K562 (cell line): ENCODE data around the gene MCMBP. TPM values are rescaled to one million over a fixed set of nuclear protein-coding genes. Genes with fewer than 3 reads are reported as not detected.

Experiments used
- CBX2 ChIP-seq: fragments of 200-600 bp; sonication (generic); IDR thresholded peaks from one replicate; pipeline ENCODE4 v1.6.1; 2012; ENCODE audit warnings: mild to moderate bottlenecking, low read length, inconsistent platforms; ENCODE audit not compliant: insufficient read depth, poor library complexity, severe bottlenecking
- CREB1 ChIP-seq, 2 experiments: sonication (generic) in 1 of 2; formaldehyde crosslinking in 1 of 2; IDR thresholded peaks; 2 replicates each; pipeline versions ENCODE4 v1.6.1 to v1.8.0; 2012 to 2022; ENCODE audit warnings: inconsistent platforms in 1 of 2, mild to moderate bottlenecking in 1 of 2, missing genetic modification reagents in 1 of 2, moderate library complexity in 1 of 2
- CTBP1 ChIP-seq: fragments of 450-650 bp; IDR thresholded peaks from 2 replicates; pipeline ENCODE4 v1.6.1; 2016; ENCODE audit warnings: borderline replicate concordance
- CTCFL ChIP-seq: IDR thresholded peaks from 2 replicates; pipeline ENCODE4 v1.6.1; 2011; ENCODE audit warnings: borderline replicate concordance, low read depth, mild to moderate bottlenecking, moderate library complexity, low read length; ENCODE audit not compliant: insufficient read depth, poor library complexity, severe bottlenecking
- EGR1 ChIP-seq: fragments of 450-650 bp; conservative IDR thresholded peaks from 2 replicates; pipeline ENCODE4 v1.6.1; 2017; ENCODE audit warnings: mild to moderate bottlenecking
- ELF4 ChIP-seq: fragments of 450-650 bp; formaldehyde crosslinking; IDR thresholded peaks from 2 replicates; pipeline ENCODE4 v1.4.0; 2022; ENCODE audit warnings: missing genetic modification characterization
- KDM5B ChIP-seq: fragments of 200-600 bp; sonication (generic); IDR thresholded peaks from 2 replicates; pipeline ENCODE4 v1.6.1; 2012; ENCODE audit warnings: low read depth, mild to moderate bottlenecking, moderate library complexity, low read length, control low read depth, inconsistent platforms; ENCODE audit not compliant: insufficient replicate concordance
- KLF13 ChIP-seq: fragments of 450-650 bp; IDR thresholded peaks from 2 replicates; pipeline ENCODE4 v1.6.1; 2016; ENCODE audit warnings: missing genetic modification characterization, low read depth, mild to moderate bottlenecking, missing compliant biosample characterization, moderate library complexity, borderline replicate concordance
- MAFK ChIP-seq: IDR thresholded peaks from 2 replicates; pipeline ENCODE4 v1.6.1; 2011; ENCODE audit warnings: low read length, improper control_type of control experiment
- NR2C2 ChIP-seq, 2 experiments: fragments of 200-800 bp in 1 of 2; sonication (Bioruptor generic) in 1 of 2; sonication (generic) in 1 of 2; formaldehyde crosslinking in 1 of 2; IDR thresholded peaks; 2 replicates each; pipeline versions ENCODE4 v1.6.1 to v1.8.0; 2016 to 2022; ENCODE audit warnings: mild to moderate bottlenecking in 1 of 2, missing compliant biosample characterization in 1 of 2, missing genetic modification characterization in 1 of 2, missing genetic modification reagents in 1 of 2
- POLR2A ChIP-seq: fragments of 450-650 bp; conservative IDR thresholded peaks from 2 replicates; pipeline ENCODE4 v1.6.1; 2016
- POLR2AphosphoS5 ChIP-seq: IDR thresholded peaks from 2 replicates; pipeline ENCODE4 v1.6.1; 2011; ENCODE audit warnings: mild to moderate bottlenecking, low read depth, low read length, moderate library complexity; ENCODE audit not compliant: control insufficient read depth, insufficient read depth
- POLR2G ChIP-seq: fragments of 200-400 bp; formaldehyde crosslinking; IDR thresholded peaks from 2 replicates; pipeline ENCODE4 v1.6.1; 2017; ENCODE audit warnings: low read depth, mild to moderate bottlenecking, antibody characterized with exemption, low read length, moderate library complexity
- RBBP5 ChIP-seq: fragments of 200-600 bp; sonication (generic); IDR thresholded peaks from 2 replicates; pipeline ENCODE4 v1.6.1; 2012; ENCODE audit warnings: borderline replicate concordance, mild to moderate bottlenecking, low read length, control low read depth, inconsistent platforms; ENCODE audit not compliant: insufficient read depth, poor library complexity, severe bottlenecking
- SIX5 ChIP-seq, 2 experiments: IDR thresholded peaks; 2 replicates each; pipeline ENCODE4 v1.6.1; 2011; ENCODE audit warnings: low read length in 2 of 2, borderline replicate concordance in 1 of 2, low read depth in 1 of 2, mild to moderate bottlenecking in 1 of 2, moderate library complexity in 1 of 2; ENCODE audit not compliant: insufficient read depth in 1 of 2
- XRCC3 ChIP-seq: fragments of 450-650 bp; IDR thresholded peaks from 2 replicates; pipeline ENCODE4 v1.6.1; 2017; ENCODE audit warnings: mild to moderate bottlenecking, moderate library complexity
- ZNF232 ChIP-seq: sonication (generic); formaldehyde crosslinking; IDR thresholded peaks from 2 replicates; pipeline ENCODE4 v1.8.0; 2022; ENCODE audit warnings: mild to moderate bottlenecking, missing genetic modification reagents
- ZNF639 ChIP-seq, 2 experiments: fragments of 200-800 bp in 1 of 2; sonication (Bioruptor generic) in 1 of 2; sonication (generic) in 1 of 2; formaldehyde crosslinking in 1 of 2; IDR thresholded peaks in 1 of 2; conservative IDR thresholded peaks in 1 of 2; 2 replicates each; pipeline versions ENCODE4 v1.5.0 to v1.6.1; 2016 to 2020; ENCODE audit warnings: missing compliant biosample characterization in 1 of 2, missing genetic modification characterization in 1 of 2, missing genetic modification reagents in 1 of 2
- ZNF707 ChIP-seq: fragments of 250-450 bp; sonication (Bioruptor Pico); conservative IDR thresholded peaks from 2 replicates; pipeline ENCODE4 v1.8.0; 2022; ENCODE audit warnings: inconsistent platforms, mild to moderate bottlenecking, moderate library complexity
- polyA plus RNA-seq, 8 experiments: library from polyadenylated mRNA; depleted of rRNA in 4 of 8; stranded (reverse) in 5 of 8; unstranded in 3 of 8; fragments of >200 nt; fragmentation: Nextera tagmentation in 2 of 8; fragmentation: Illumina TruSeq in 1 of 8; extraction: Ambion mirVana in 2 of 8; extraction: Trizol in 1 of 8; gene quantifications; 2 replicates each; pipeline versions ENCODE4 v1.2.1 to v1.2.3, GENCODE V29; 2011 to 2014; ENCODE audit warnings: inconsistent platforms in 1 of 8, missing spikeins in 1 of 8
- total RNA-seq, 7 experiments: library from RNA; depleted of rRNA in 6 of 7; stranded (reverse); fragments of >200 nt in 6 of 7; fragmentation: Illumina TruSeq in 2 of 7; extraction: Trizol in 2 of 7; gene quantifications; 2 replicates each; pipeline versions ENCODE4 v1.2.1 to v1.2.3, GENCODE V29; 2011 to 2021; ENCODE audit warnings: low replicate concordance in 1 of 7

MCMBP gene
- total and polyA plus RNA-seq, 9 of the 15 experiments (the other 6 are each of a cell fraction or from before 2014, with no cell fraction given) = 11.2 to 74.3 (median 50.5) TPM

GRCh38 chr10:119872860-119873681 is 428 bp upstream of the MCMBP start (continued):
- peak; percentile 69; the same call in 1 of the 2 replicates for TF ChIP-seq CREB1 (IDR thresholded peaks at IDR 0.05)
- no peak for TF ChIP-seq CREB1 (CRISPR knock-in tag; IDR thresholded peaks at IDR 0.05)
- peak; percentile 44; the same call in 1 of the 2 replicates for TF ChIP-seq EGR1
- no peak for TF ChIP-seq CBX2
- no peak for TF ChIP-seq ZNF707 (CRISPR knock-in tag)
- peak; percentile 43 to 47; a peak in 3 of 4 replicates for TF ChIP-seq SIX5 (IDR thresholded peaks at IDR 0.05; ENCODE audit: borderline replicate concordance in 1 of 2, insufficient read depth in 1 of 2, low read depth in 1 of 2, low read length in 2 of 2)
- TF ChIP-seq POLR2A = peak; percentile 70
- TF ChIP-seq CTBP1 = peak; percentile 82
- TF ChIP-seq ZNF639 (CRISPR knock-in tag; conservative IDR thresholded peaks at IDR 0.05 in 1 of 2, IDR thresholded peaks at IDR 0.05 in 1 of 2) = peak in 1 of 2 experiments; percentile 56; a peak in 1 of 4 replicates
- peak; percentile 37 for TF ChIP-seq CTCFL
- TF ChIP-seq KDM5B = peak; percentile 63
- TF ChIP-seq MAFK = peak; percentile 98
- peak; percentile 94 for TF ChIP-seq KLF13 (tag)
- TF ChIP-seq POLR2AphosphoS5 = peak; percentile 46; the same call in 1 of the 2 replicates
- no peak for TF ChIP-seq NR2C2 (CRISPR knock-in tag; IDR thresholded peaks at IDR 0.05)
- TF ChIP-seq NR2C2 (tag; IDR thresholded peaks at IDR 0.05) = peak; percentile 75
- TF ChIP-seq POLR2G = peak; percentile 79
- no peak for TF ChIP-seq XRCC3
- TF ChIP-seq ZNF232 = no peak
- TF ChIP-seq RBBP5 = peak; percentile 2
- no peak for TF ChIP-seq ELF4 (CRISPR knock-in tag)
